ENCODE measurements around the gene ZKSCAN2.
A peak's percentile ranks its signal among the peaks of the same experiment; 100 is the strongest.

Gene ZKSCAN2

DNA sequence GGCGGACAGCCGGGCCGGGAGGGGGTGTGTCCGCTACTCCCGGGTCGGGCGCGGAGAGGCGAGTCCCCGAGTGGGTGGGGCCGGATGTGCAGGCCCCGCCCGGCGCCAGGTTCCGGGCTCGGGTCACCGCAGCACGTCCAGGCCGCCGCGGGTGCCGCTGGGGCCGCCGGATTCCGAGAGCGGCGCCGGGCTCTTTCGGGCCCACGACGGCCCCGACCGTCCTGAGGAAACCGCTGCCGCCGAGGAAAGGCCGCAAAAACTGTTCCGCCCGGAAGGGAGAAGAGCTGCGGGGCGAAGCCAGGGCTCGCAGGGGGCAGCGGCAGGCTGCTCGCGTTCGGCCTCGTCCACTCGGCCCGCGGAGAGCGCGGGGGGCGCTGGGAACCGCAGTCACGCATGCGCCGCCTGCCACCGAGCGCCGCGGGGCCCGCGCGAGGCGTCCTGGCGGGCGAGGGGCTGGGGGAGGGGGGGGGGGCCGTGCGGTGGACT, at the start of gene ZKSCAN2:
ZKSCAN2 (minus strand) TSS at position 376 of the 486 bp plus-strand sequence. CDS start 718 bp downstream, outside the sequence.
- DNase-seq (ENCODE audit: low spot score), result peak; percentile 85

- no peak for DNase-seq (ENCODE audit: low spot score)
Measured at GRCh38 chr16:25299792-25300590, 42.3 kb upstream of the ZKSCAN2 start.

DNA sequence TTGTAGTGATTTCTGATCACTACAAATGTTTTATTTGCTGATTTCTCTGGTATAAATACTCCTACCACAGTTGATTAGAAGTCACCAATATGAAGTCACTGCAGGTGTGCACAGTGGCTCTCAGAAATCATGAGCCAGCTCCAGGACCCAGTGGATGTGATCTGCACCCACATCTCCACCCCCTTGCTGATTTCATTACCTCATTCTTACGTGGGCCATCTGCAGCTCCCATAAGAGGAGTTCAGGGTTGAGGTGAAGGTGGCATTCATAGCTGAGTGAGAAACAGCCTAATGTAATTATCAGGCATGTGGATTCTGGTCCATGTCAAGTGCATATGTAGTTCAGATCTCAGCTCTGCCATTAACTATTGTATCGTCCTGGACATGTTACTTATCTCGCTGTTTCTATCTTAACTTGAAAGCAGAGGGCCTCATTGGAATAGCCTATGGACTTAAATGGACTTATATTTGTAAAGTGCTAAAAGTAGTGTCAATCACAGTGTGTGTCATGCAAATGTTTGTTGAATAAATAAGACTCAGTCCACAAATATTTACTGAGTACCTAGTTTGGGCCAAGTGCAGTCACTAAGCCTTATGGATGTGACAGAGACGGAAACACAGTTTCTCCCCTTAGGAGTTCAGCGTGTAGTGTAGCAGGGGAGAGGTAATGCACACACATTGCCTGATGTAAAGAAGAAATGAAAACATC, 40.7 kb upstream of the ZKSCAN2 start:
- DNase-seq (ENCODE audit: low spot score), result no peak

GRCh38 chr16:25297151-25297787, 39.6 kb upstream of the ZKSCAN2 start:
- no peak for DNase-seq (ENCODE audit: low spot score)

- no peak for DNase-seq (ENCODE audit: low spot score)
Measured at GRCh38 chr16:25291580-25291979, 33.9 kb upstream of the ZKSCAN2 start.

DNA sequence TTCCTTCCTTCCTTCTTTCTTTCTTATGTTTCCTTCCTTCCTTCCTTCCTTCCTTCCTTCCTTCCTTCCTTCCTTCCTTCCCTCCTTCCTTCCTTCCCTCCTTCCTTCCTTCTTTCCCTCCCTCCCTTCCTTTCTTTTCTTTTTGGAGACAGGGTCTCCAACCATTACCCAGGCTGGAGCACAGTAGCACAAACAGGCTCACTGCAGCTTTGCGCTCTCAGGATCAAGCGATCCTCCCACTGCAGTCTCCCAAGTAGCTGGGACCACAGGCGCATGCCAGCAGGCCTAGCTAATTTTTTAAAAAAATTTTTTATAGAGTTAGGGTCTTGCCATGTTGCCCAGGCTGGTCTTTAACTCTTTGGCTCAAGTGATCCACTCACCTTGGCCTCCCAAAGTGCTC, 31.8 kb upstream of the ZKSCAN2 start:
- no peak for DNase-seq (ENCODE audit: low spot score)

DNA sequence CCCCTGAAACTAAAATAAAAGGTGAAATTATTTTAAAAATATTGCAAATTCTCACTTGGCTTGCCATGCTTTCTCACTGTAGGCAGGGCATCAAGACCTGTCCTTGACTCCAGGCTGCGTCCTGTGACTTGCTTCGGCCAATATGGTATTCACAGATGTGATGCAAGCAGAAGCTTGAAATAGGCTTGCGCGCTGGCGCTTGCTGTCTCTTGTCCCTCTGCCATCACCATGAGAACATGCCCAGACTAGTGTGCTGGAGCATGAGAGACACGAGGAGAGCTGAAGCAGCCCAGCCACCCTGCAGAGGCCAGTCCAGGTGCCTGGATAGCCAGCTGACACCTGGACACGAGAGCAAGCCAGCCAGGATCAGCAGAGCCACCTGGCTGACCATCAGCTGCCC, 21.8 kb upstream of the ZKSCAN2 start:
- no peak for DNase-seq (ENCODE audit: low spot score)

- no peak for DNase-seq (ENCODE audit: low spot score)
Measured at GRCh38 chr16:25271421-25271820, 13.8 kb upstream of the ZKSCAN2 start.

- no peak for DNase-seq (ENCODE audit: low spot score)
Measured at GRCh38 chr16:25270577-25270976, 12.9 kb upstream of the ZKSCAN2 start.

DNA sequence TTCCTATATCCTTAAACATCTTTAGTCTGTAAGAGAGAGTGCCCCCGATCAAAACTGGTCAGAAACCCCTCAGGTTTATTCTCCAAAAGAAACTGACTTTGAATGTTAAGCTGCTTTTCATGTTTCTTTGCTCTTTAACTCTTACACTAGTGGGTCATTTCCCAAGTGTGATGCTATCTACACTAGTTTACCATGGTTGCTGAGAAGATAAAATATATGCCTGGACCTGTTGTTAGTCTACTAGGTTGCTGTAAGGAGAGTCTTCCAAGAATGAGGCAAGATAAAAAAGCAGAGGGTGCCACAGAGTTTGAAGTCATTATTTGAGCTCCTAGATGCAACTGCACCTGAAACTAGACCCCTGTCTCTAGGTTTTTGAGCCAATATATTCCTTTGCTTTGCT, 12.2 kb upstream of the ZKSCAN2 start:
- DNase-seq (ENCODE audit: low spot score), result no peak

DNA sequence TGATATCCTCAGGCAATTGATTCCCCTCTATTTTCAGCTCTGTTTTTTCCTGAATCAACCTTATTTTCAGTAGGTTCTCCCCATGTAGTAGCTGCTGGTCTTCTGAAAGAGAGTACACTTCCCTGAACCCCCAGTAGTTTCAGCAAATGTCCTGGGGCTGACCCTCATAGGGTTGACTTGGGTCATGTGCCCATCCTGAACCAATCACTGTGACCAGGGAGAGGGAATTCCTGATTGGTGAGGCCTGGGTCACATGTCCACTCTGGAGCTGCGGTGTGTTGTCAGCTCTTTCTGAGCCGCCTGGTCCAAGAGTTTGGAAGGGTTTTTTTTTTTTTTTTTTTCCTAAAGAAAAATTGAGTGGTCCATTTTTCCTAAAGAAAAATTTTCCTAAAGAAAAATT, 8.3 kb upstream of the ZKSCAN2 start:
- no peak for DNase-seq (ENCODE audit: low spot score)

GRCh38 chr16:25264597-25264996, 7.0 kb upstream of the ZKSCAN2 start:
- no peak for DNase-seq (ENCODE audit: low spot score)

GRCh38 chr16:25260416-25260815, 2.8 kb upstream of the ZKSCAN2 start:
- no peak for DNase-seq (ENCODE audit: low spot score)

DNA sequence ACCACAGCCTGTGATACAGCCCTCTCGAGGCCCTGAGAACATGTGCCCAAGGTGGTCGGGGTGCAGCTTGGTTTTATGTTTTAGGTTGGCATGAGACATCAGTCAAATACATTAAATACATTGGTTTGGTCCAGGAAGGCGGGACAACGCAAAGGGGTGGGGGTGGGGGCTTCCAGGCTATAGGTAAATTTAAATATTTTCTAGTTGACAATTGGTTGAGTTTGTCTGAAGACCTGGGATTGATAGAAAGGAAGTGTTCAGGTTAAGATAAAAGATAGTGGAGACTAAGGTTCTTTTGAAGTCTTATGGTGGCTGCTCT, 1.2 kb upstream of the ZKSCAN2 start:
- DNase-seq (ENCODE audit: low spot score), result no peak

DNA sequence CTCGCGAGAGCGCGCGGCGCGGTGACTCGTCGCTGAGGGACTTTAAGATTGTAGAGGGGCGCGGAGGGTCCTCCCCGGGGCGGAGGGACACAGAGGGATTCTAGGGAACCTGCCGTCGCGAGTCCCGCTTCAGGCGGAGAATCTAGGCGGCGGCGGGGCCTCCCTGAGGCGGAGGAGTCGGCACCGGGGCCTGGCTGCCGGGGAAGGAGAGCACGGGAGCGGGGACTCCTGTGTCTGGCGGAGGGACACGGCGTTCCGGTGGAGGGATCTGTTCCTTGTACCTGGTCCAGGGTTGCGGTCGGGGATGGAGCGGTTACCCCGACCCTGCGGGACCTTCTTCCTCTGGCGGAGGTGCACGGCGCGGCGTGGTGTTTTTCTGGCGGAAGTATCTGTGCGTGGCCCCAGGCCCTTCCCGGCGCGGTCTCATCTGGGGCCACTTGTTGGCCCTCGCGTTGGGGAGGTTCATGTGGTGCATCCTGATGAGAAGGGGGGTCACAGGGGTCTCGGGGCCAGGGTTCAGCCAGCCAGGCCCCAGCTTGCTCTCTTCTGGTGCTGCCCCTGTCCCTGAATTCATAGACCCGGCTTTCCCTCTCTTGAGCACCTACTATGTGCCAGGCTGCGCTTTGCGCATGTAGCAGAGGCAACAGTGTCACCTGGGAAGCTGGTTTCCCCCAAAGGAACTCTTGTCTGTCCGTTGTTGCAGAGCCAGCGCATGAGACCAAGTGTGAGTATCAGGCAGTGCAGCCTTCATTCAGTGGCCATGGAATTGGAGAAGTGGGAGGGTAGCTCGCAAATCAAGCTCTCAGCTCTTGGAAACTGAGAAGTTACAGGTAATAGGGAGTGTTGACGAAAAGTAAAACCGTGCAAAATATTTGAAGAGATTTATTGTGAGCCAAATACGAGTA, 563 bp upstream of the ZKSCAN2 start:
- DNase-seq (ENCODE audit: low spot score), result peak; percentile 71

GRCh38 chr16:25256695-25257469, 763 bp downstream of the ZKSCAN2 start:
- peak; percentile 8 for DNase-seq (ENCODE audit: low spot score)

GRCh38 chr16:25253322-25253721, 4.3 kb downstream of the ZKSCAN2 start:
- no peak for DNase-seq (ENCODE audit: low spot score)

DNA sequence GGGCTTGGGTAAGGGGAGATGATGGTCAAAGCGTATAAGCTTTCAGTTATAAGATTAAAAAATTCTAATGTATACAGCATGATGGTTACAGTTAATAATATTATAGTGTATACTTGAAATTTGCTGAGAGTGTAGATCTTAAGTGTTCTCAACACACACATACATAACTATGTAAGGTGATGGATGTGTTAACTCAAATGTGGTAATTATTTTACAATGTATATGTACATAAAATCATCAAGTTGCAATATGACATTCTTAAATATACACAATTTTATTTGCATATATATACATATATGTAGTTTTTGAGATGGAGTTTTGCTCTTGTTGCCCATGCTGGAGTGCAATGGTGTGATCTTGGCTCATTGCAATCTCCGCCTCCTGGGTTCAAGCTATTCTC, 7.2 kb downstream of the ZKSCAN2 start:
- no peak for DNase-seq (ENCODE audit: low spot score)

DNA sequence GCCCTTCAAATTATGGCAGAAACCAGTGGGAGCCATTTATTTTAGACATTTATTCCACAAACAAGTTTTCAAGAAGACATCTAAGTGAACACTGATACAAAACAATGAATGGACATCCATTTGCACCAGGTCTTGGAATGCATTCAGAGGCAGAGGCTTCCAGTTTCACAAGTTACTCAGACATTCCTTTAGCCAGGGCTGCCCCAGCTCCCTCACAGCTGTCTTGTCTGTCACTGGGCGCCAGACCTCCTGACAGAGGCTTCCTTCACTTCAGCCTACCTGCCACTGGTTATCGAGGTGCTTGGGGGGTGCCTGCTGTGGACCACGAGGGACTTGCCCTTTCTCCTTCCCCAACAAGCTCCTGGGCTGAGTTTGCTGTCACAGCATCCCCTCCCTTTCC, 21.7 kb downstream of the ZKSCAN2 start:
- DNase-seq (ENCODE audit: low spot score), result no peak

GRCh38 chr16:25228372-25228771, 29.3 kb downstream of the ZKSCAN2 start:
- DNase-seq (ENCODE audit: low spot score), result no peak

DNA sequence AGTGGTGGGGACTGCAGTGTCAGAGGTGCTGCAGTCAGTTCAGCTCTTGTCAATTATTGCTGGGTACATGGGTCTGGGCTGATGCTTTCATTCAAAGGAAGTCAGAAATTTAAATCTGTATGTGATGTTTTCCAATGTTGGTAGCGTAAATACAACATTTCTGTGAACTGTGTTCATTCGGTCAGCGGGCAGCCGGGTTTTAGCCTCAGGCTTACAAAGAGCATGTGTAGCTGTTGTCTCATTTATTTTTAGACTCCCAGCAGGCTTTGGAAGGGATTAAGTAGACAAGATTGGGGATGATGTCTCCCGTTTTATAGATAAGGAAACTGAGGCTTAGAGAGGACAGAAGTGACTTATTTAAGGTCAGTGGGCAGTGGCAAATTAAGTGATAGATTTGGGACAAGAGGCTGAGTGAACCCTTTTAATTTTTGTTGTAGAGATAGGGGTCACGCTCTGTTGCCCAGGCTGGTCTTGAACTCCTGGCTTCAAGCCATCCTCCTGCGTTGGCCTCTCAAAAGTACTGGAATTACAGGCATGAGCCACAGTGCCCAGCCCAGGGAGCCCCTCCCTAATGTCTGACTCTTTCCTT, 32.8 kb downstream of the ZKSCAN2 start:
- DNase-seq (ENCODE audit: low spot score), result no peak
